ENCODE data around the gene RPH3AL. TPM values are rescaled to one million over a fixed set of nuclear protein-coding genes. Genes with fewer than 3 reads are reported as not detected.

RPH3AL gene
- polyA plus RNA-seq, 1 donor from 2014 or later = 13.8 TPM

GRCh38 chr17:337866-338265 is 14.7 kb downstream of the RPH3AL start:
- Mint-ChIP-seq H3K36me3 (peaks cover 3% of the 10 kb centered on the region), H3K4me1 (peaks cover 0 to 2% (median 2%) of the 10 kb centered on the region in 3 donors), H3K4me3 (no peak overlapping the region), H3K27me3 (peaks cover 13% of the 10 kb centered on the region), H3K9me3 (no peaks in the 10 kb centered on the region), H3K27ac (peak overlapping the region in 1 of 3 donors; percentile 50)

- Mint-ChIP-seq H3K27ac (peak overlapping the region in 1 of 3 donors; percentile 50), H3K4me1 (peaks cover 0 to 2% (median 2%) of the 10 kb centered on the region in 3 donors), H3K9me3 (no peaks in the 10 kb centered on the region), H3K36me3 (peaks cover 2% of the 10 kb centered on the region), H3K4me3 (peak overlapping the region in 1 of 4 donors; percentile 33), H3K27me3 (peaks cover 13% of the 10 kb centered on the region)
Observed at GRCh38 chr17:337453-337852, 15.2 kb downstream of the RPH3AL start.

GRCh38 chr17:337022-337420 is 15.6 kb downstream of the RPH3AL start:
- H3K4me1 Mint-ChIP-seq = peaks cover 0 to 2% (median 2%) of the 10 kb centered on the region in 3 donors
- no peaks in the 10 kb centered on the region for H3K9me3 Mint-ChIP-seq
- peak overlapping the region in 2 of 4 donors; percentile 33 to 65 for H3K4me3 Mint-ChIP-seq
- no peak overlapping the region for H3K27ac Mint-ChIP-seq
- H3K27me3 Mint-ChIP-seq = peaks cover 13% of the 10 kb centered on the region
- peaks cover 1% of the 10 kb centered on the region for H3K36me3 Mint-ChIP-seq

GRCh38 chr17:336110-337021 is 16.2 kb downstream of the RPH3AL start:
- Mint-ChIP-seq H3K27ac (no peak overlapping the region), H3K27me3 (peaks cover 13% of the 10 kb centered on the region), H3K9me3 (no peaks in the 10 kb centered on the region), H3K4me3 (no peak overlapping the region), H3K36me3 (peaks cover 1% of the 10 kb centered on the region), H3K4me1 (peaks cover 0 to 2% (median 2%) of the 10 kb centered on the region in 3 donors)

GRCh38 chr17:335691-336090 is 16.9 kb downstream of the RPH3AL start:
- H3K4me3 Mint-ChIP-seq = peak overlapping the region in 1 of 4 donors; percentile 63
- H3K36me3 Mint-ChIP-seq = peaks cover 1% of the 10 kb centered on the region
- H3K4me1 Mint-ChIP-seq = peaks cover 0 to 3% (median 2%) of the 10 kb centered on the region in 3 donors
- no peak overlapping the region for H3K27ac Mint-ChIP-seq
- no peaks in the 10 kb centered on the region for H3K9me3 Mint-ChIP-seq
- H3K27me3 Mint-ChIP-seq = peaks cover 13% of the 10 kb centered on the region

GRCh38 chr17:334974-335481 is 17.6 kb downstream of the RPH3AL start:
- Mint-ChIP-seq H3K27me3 (peaks cover 13% of the 10 kb centered on the region), H3K4me1 (peaks cover 0 to 3% (median 3%) of the 10 kb centered on the region in 3 donors), H3K27ac (no peak overlapping the region), H3K36me3 (peaks cover 1% of the 10 kb centered on the region), H3K4me3 (peak overlapping the region in 1 of 4 donors; percentile 63), H3K9me3 (no peaks in the 10 kb centered on the region)

- H3K36me3 Mint-ChIP-seq = peaks cover 1% of the 10 kb centered on the region
- peaks cover 13% of the 10 kb centered on the region for H3K27me3 Mint-ChIP-seq
- peaks cover 0 to 3% (median 3%) of the 10 kb centered on the region in 3 donors for H3K4me1 Mint-ChIP-seq
- H3K27ac Mint-ChIP-seq = no peak overlapping the region
- no peaks in the 10 kb centered on the region for H3K9me3 Mint-ChIP-seq
- peak overlapping the region in 1 of 4 donors; percentile 22 for H3K4me3 Mint-ChIP-seq
Observed at GRCh38 chr17:333626-334396, 18.8 kb downstream of the RPH3AL start.

- no peak overlapping the region for H3K4me3 Mint-ChIP-seq
- peaks cover 3% of the 10 kb centered on the region for H3K36me3 Mint-ChIP-seq
- peaks cover 0 to 3% (median 3%) of the 10 kb centered on the region in 3 donors for H3K4me1 Mint-ChIP-seq
- peaks cover 13% of the 10 kb centered on the region for H3K27me3 Mint-ChIP-seq
- H3K9me3 Mint-ChIP-seq = no peaks in the 10 kb centered on the region
- H3K27ac Mint-ChIP-seq = no peak overlapping the region
Observed at GRCh38 chr17:332558-333322, 19.9 kb downstream of the RPH3AL start.

GRCh38 chr17:332023-332422 is 20.6 kb downstream of the RPH3AL start:
- peaks cover 11% of the 10 kb centered on the region for H3K27me3 Mint-ChIP-seq
- H3K4me3 Mint-ChIP-seq = no peak overlapping the region
- no peak overlapping the region for H3K27ac Mint-ChIP-seq
- H3K4me1 Mint-ChIP-seq = peaks cover 0 to 3% (median 3%) of the 10 kb centered on the region in 3 donors
- H3K9me3 Mint-ChIP-seq = no peaks in the 10 kb centered on the region
- peaks cover 3% of the 10 kb centered on the region for H3K36me3 Mint-ChIP-seq

GRCh38 chr17:330993-331701 is 21.5 kb downstream of the RPH3AL start:
- Mint-ChIP-seq H3K4me3 (no peak overlapping the region), H3K27ac (no peak overlapping the region)

GRCh38 chr17:329784-330420 is 22.7 kb downstream of the RPH3AL start:
- no peaks in the 10 kb centered on the region for H3K9me3 Mint-ChIP-seq
- peaks cover 0 to 3% (median 1%) of the 10 kb centered on the region in 3 donors for H3K4me1 Mint-ChIP-seq
- H3K27ac Mint-ChIP-seq = no peak overlapping the region
- peaks cover 8% of the 10 kb centered on the region for H3K36me3 Mint-ChIP-seq
- H3K4me3 Mint-ChIP-seq = no peak overlapping the region
- peaks cover 4% of the 10 kb centered on the region for H3K27me3 Mint-ChIP-seq

More at GRCh38 chr17:330993-331701, 21.5 kb downstream of the RPH3AL start:
- Mint-ChIP-seq H3K27me3 (peaks cover 4% of the 10 kb centered on the region), H3K36me3 (peaks cover 3% of the 10 kb centered on the region), H3K4me1 (peaks cover 0 to 3% (median 1%) of the 10 kb centered on the region in 3 donors), H3K9me3 (no peaks in the 10 kb centered on the region)

GRCh38 chr17:327971-328370 is 24.6 kb downstream of the RPH3AL start:
- no peaks in the 10 kb centered on the region for H3K27me3 Mint-ChIP-seq
- H3K4me3 Mint-ChIP-seq = no peak overlapping the region
- peaks cover 0 to 1% (median 1%) of the 10 kb centered on the region in 3 donors for H3K4me1 Mint-ChIP-seq
- peaks cover 11% of the 10 kb centered on the region for H3K36me3 Mint-ChIP-seq
- no peak overlapping the region for H3K27ac Mint-ChIP-seq
- H3K9me3 Mint-ChIP-seq = no peaks in the 10 kb centered on the region

GRCh38 chr17:327296-327695 is 25.3 kb downstream of the RPH3AL start:
- H3K27me3 Mint-ChIP-seq = no peaks in the 10 kb centered on the region
- H3K4me1 Mint-ChIP-seq = peaks cover 0 to 1% (median 1%) of the 10 kb centered on the region in 3 donors
- H3K4me3 Mint-ChIP-seq = no peak overlapping the region
- H3K36me3 Mint-ChIP-seq = peaks cover 14% of the 10 kb centered on the region
- no peaks in the 10 kb centered on the region for H3K9me3 Mint-ChIP-seq
- no peak overlapping the region for H3K27ac Mint-ChIP-seq

Measured in IgD-negative memory B cell (primary cell).